ENCODE measurements around the gene ZNF343. TPM values are rescaled to one million over a fixed set of nuclear protein-coding genes. Genes with fewer than 3 reads are reported as not detected.

ZNF343 gene
- total RNA-seq, 6 donors from 2014 or later, result 8.4 to 13.3 (median 8.9) TPM

GRCh38 chr20:2536560-2536986, 27.9 kb upstream of the ZNF343 start, which contains the start of gene TMC2:
TMC2 (plus strand) TSS chr20:2536573; CDS start chr20:2536622, 49 bp downstream.
- WGBS, 2 donors, result 80 to 82% methylated on average over 5 to 13 of the region's 13 CpGs
- no peak within 1 kb of the TSS for H3K27ac ChIP-seq
- no peaks in the 10 kb centered on the region for H3K27me3 ChIP-seq
- ATAC-seq (ENCODE audit: low FRiP score in 2 of 2), result no peak
- H3K4me3 ChIP-seq, result no peak within 1 kb of the TSS
- TF ChIP-seq POLR2A (IDR thresholded peaks at IDR 0.05), result no peak
- TF ChIP-seq POLR2AphosphoS5 (IDR thresholded peaks at IDR 0.05), result no peak
- no peak for TF ChIP-seq EP300 (IDR thresholded peaks at IDR 0.05)
- TF ChIP-seq CTCF (IDR thresholded peaks at IDR 0.05), result no peak
- DNase-seq, result peak in 1 of 2 donors; percentile 70
- H3K9me3 ChIP-seq, result no peaks in the 10 kb centered on the region
- H3K4me1 ChIP-seq, result no peaks in the 10 kb centered on the region
- no peaks in the 10 kb centered on the region for H3K36me3 ChIP-seq

- ATAC-seq (ENCODE audit: low FRiP score in 2 of 2) (no peak), DNase-seq (no peak)
- no peaks in the 10 kb centered on the region for H3K36me3 ChIP-seq
- no peaks in the 10 kb centered on the region for H3K27me3 ChIP-seq
- no peak overlapping the region for H3K4me3 ChIP-seq
- no peaks in the 10 kb centered on the region for H3K4me1 ChIP-seq
- no peak for TF ChIP-seq CTCF (IDR thresholded peaks at IDR 0.05)
- no peaks in the 10 kb centered on the region for H3K9me3 ChIP-seq
- H3K27ac ChIP-seq, result no peak overlapping the region
- 57% methylated on average over 11 to 12 of the region's 12 CpGs for WGBS, 2 donors
Measured at GRCh38 chr20:2535711-2536559, 27.2 kb upstream of the ZNF343 start.

GRCh38 chr20:2533118-2533517, 24.4 kb upstream of the ZNF343 start:
- H3K27me3 ChIP-seq, result no peaks in the 10 kb centered on the region
- TF ChIP-seq POLR2AphosphoS5 (IDR thresholded peaks at IDR 0.05) (no peak), EP300 (IDR thresholded peaks at IDR 0.05) (no peak), POLR2A (IDR thresholded peaks at IDR 0.05) (no peak), CTCF (IDR thresholded peaks at IDR 0.05) (no peak)
- DNase-seq (no peak), ATAC-seq (ENCODE audit: low FRiP score in 2 of 2) (no peak)
- H3K4me3 ChIP-seq, result no peak overlapping the region
- H3K9me3 ChIP-seq, result no peaks in the 10 kb centered on the region
- H3K36me3 ChIP-seq, result no peaks in the 10 kb centered on the region
- H3K27ac ChIP-seq, result no peak overlapping the region
- WGBS, 2 donors, result 82 to 96% methylated on average over 4 to 8 of the region's 8 CpGs
- no peaks in the 10 kb centered on the region for H3K4me1 ChIP-seq

- H3K27me3 ChIP-seq, result no peaks in the 10 kb centered on the region
- ATAC-seq (ENCODE audit: low FRiP score in 2 of 2) (no peak), DNase-seq (no peak)
- H3K9me3 ChIP-seq, result no peaks in the 10 kb centered on the region
- H3K27ac ChIP-seq, result no peak overlapping the region
- peaks cover 3 to 15% (median 6%) of the 10 kb centered on the region in 4 donors for H3K4me1 ChIP-seq
- H3K4me3 ChIP-seq, result no peak overlapping the region
- H3K36me3 ChIP-seq, result no peaks in the 10 kb centered on the region
- TF ChIP-seq CTCF (IDR thresholded peaks at IDR 0.05) (no peak), POLR2A (IDR thresholded peaks at IDR 0.05) (no peak), POLR2AphosphoS5 (IDR thresholded peaks at IDR 0.05) (no peak), EP300 (IDR thresholded peaks at IDR 0.05) (no peak)
- 57 to 64% methylated on average over 7 to 10 of the region's 10 CpGs for WGBS, 2 donors
Measured at GRCh38 chr20:2528671-2529271, 20.1 kb upstream of the ZNF343 start.

Data from upper lobe of left lung (tissue), 6 donors.